Stimulated activated CD4-positive, alpha-beta T cell treated with anti-CD3 and anti-CD28 coated beads, Interleukin-2, amount 100 ng/mL, for 24 hours (primary cell): ENCODE measurements around the gene MRGPRG.

Experiments
- DNase-seq, 2 donors: peaks; one replicate each; pipeline ENCODE4 v3.0.0-alpha.2; 2020

The MRGPRG gene

DNA sequence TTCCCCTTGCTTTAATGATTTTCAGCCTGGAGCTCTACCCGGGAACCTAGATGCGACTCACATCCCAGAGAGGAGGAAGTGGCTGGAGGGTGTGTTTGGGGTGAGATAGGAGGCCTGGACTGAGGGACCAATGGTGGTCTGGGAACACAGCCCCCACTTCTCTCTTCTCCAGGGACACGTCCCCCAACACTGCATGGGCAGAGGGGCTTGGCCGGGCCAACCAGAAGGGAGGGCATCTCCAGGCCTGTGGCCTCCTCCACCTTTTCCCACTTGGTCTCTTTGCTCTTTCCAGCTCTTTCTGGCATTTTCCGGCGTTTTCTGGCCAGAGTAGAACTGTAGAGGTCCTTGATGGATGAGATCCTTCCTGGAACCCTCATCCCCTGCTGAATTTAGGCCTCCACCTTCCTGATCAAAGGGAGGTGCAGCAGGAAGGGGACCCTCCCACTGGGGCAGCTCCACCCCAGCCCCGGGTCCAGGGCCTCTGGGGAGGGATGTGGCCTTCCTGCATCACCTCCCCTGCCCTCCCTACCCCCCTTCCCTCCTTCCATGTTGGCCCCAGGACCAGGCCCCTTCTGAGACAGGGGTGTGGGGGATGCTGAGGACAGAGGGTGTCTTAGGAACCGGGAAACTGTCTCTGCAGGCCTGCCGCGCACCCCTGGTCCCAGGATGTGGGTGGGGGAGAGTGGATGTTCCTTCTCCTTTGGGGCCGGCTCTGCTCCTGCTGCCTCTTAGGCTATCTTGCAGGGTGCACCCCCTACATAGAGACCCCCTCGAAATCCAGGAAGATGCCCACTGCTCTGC, 24.4 kb downstream of the MRGPRG start:
- no peak for DNase-seq

GRCh38 chr11:3193373-3194015, 25.1 kb downstream of the MRGPRG start:
- no peak for DNase-seq

- DNase-seq: no peak
Observed at GRCh38 chr11:3192511-3193372, 25.9 kb downstream of the MRGPRG start.

- DNase-seq: no peak
Observed at GRCh38 chr11:3191586-3192324, 26.9 kb downstream of the MRGPRG start.

DNA sequence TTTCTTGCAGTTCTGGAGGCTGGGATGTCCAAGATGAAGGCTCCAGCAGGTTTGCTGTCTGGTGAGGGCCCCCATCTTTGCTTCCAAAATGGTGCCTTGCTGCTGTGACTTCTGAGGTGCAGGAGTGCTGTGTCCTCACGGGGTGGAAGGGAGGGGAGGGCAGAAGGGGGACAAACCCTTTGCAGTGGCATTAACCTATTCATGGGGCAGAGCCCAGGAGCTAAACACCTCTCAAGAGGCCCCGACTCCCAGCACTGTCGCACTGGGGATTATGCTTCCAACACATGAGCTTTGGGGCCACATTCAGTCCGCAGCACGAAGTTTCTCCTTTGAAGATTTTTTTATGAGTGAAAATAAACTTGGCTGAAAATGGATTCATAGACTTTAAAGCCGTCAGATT, 28.0 kb downstream of the MRGPRG start:
- no peak for DNase-seq

DNA sequence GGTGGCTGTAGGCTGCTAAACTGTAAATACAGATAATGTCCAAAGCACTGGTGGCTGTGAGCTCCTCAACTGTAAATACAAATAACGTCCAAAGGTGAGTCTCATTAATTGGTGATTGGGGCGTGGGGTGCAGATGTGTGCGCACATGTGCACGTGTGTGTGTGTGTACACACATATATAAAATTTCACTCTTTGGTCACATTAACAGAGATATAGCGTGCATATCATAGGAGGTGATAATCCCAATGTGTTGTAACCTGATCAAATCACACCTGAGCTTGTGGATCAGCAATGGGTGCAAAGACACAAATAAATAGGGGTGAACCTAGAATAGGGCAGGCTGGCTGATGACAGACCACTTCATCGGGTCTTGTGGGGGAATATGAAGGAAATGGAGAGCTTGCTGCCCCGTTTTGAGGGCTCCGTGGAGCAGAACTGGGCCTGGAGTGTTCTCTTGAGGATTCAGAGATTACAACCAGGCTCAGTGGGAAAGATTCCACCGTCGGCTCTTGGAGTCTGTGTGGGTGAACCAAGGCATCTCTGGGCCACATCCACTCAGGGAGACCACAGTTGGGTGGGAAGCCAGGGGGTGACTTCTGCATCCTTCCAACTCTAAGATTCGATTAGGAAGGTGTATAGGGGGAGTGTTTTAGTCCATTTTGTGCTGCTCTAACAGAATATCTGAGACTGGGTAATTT, 28.6 kb downstream of the MRGPRG start:
- no peak for DNase-seq

- DNase-seq: no peak
Observed at GRCh38 chr11:3189196-3189843, 29.3 kb downstream of the MRGPRG start.

DNA sequence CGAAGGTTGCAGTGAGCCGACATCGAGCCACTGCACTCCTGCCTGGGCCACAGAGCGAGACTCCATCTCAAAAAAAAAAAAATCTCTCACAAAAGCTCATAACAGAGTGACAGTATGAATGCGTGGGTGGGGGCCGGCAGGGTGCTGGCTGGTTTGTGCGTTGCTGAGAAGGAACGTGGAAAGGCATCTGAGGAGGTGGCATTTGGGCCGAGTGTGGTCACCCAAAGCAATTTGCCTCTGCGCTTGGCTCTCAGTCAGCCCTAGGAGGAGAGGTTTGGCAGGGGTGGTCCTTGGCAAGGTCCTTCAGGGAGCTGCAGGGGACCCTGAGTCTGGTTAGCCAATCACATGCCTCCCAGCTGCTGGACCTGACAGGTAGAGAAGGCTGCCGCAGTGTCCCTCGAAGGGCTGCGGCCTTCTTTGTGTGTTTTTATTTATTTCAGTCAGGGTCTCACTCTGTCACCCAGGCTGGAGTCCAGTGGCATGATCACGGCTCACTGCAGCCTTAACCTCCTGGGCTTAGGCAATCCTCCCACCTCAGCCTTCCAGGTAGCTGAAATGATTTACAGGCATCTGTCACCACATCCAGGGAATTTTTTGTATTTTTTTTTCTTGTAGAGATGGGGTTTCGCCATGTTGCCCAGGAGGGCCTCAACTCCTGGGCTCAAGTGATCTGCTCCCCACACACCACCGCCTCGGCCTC, 30.0 kb downstream of the MRGPRG start:
- no peak for DNase-seq

DNA sequence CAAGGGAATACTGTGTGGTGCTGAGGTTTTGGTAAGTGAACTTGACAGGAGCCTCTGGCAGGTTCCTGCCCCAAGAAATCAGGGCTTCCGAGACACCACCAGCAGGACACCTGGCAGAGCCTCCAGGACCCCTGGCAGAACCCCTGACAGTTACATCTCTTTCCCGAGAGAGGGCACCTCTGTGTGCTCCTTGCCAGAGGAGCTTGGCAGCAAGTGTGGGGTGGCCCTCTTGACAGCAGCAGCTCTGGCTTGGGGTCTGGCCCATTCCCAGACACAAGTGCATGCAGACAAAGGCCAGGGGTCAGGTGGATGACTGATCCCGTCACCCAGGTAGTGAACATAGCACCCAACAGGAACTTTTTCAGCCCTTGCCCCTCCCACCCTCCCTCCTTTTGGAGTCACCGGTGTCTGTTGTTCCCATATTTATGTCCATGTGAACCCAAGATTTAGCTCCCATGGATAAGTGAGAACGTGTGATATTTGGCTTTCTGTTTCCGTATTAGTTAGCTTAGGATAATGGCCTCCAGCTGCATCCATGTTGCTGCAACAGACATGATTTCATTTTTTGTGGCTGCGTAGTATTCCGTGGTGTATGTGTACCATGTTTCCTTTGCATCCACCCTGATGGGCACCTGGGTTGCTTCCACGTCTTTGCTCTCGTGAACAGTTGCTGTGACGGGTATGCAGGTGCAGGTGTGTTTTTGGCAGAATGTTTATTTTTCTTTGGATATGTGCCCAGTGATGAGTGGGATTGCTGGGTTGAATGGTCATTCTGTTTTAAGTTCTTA, 32.3 kb downstream of the MRGPRG start:
- DNase-seq: no peak

DNA sequence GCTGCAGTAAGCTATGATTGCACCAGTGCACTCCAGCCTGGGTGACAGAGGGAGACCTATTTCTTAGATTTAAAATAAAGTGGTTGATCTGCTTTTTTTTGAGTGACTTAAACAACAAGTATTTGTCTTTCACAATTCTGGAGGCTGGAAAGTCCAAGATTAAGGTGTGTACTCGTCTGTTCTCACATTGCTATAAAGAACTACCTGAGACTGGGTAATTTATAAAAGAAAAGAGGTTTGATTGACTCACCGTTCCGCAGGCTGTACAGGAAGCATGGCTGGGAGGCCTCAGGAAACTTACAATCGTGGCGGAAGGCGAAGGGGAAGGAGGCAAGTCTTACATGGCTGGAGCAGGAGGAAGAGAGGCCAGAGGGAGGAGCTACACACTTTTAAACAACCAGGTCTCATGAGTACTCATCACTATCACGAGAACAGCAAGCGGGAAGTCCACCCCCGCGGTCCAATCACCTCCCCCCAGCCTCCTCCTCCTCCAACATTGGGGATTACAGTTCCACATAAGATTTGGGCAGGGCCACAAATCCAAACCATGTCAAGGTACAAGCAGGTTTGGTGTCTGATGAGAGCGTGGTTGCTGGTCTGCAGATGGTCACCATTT, 33.8 kb downstream of the MRGPRG start:
- DNase-seq: no peak

- DNase-seq: no peak
Observed at GRCh38 chr11:3183523-3183922, 35.1 kb downstream of the MRGPRG start.

DNA sequence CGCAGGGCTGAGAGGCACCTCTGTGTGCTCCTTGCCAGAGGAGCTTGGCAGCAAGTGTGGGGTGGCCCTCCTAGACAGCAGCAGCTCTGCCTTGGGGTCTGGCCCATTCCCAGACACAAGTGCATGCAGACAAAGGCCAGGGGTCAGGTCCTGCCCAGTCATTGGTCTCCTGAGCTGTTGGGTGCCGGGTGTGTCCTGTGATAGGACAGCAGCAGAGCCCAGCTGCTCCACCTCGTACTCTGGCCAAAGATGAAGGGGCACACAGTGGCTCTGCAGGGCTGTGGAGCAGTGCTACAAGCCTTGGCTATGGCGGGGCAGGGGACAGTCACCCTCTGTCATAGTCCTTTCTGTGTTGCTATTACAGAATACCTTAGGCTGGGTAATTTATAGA, 36.2 kb downstream of the MRGPRG start:
- DNase-seq: no peak

- no peak for DNase-seq
Observed at GRCh38 chr11:3181725-3182461, 36.7 kb downstream of the MRGPRG start.

DNA sequence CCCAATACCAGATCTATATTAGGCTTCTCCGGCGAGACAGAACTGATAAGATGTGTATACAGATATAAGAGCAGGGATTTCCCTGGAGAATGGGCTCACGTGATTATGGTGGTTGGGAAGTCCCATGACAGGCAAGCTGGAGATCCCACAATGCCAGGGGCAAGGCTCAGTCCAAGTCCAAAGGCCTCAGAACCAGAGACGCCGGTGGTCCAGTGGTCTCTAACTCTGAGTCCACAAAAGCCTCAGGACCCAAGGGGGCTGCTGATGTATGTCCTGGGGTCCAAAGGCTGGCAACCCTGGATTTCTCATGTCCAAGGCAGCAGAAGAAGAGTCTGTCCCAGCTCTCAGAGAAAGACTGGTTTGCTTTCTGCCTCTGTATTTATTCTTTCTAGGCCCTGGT, 37.7 kb downstream of the MRGPRG start:
- no peak for DNase-seq

DNA sequence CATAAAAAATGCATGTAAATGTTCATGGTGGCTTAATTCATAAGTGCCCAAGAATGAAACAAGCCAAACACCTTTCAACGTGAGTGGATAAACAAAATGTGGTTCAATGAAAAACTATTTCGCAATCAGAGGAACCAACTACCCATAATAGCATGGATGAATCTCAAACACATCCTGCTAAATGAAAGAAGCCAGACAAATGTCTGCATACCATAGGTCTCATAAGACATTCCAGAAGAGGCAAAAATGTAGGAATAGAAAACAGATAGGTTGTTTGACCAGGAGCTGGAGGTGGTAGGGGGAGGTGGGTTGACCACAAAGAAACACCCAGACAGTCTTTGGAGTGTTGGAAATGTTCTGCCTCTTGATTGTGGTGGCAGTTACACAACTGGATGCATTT, 40.3 kb downstream of the MRGPRG start:
- no peak for DNase-seq

- no peak for DNase-seq
Observed at GRCh38 chr11:3177931-3178330, 40.7 kb downstream of the MRGPRG start.

DNA sequence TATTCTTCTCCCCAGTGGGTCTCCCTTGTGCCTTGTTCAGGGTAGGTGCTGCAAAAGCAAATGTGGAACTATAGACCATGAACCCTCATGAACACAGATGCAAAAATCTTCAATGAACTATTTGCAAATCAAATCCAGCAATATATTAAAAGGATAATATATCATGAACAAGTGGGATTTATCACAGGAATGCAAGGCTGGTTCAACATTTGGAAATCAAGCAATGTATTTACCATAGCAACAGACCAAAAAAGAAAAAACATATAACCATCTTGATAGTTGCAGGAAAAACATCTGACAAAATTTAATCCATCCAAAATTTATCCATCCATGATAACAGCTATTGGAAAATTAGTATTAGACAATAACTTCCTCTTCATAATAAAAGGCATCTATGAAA, 42.1 kb downstream of the MRGPRG start:
- no peak for DNase-seq

DNA sequence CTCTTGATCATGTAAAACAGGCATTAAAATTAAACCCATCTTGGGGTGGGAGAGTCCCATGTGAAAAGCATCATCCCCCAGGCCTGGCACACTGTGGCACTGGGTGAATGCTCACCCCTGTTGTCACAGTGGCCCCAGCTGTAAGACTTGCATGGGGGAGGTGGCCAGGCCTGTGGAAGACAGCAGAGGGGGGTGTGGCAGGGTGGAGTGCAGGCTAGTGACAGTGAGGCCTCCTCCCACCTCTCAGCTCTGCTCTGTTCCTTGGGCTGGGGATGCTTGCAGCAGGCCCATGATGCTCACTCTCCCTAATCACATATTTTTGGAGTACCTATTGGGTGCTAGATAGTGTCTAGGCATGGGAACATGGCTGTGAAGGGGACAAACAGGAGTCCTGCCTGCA, 43.4 kb downstream of the MRGPRG start:
- no peak for DNase-seq

GRCh38 chr11:3174387-3174786, 44.2 kb downstream of the MRGPRG start:
- no peak for DNase-seq
